ENCODE results near the gene HERPUD1.

Gene HERPUD1

GRCh38 chr16:56941092-56941491 is 9.2 kb downstream of the HERPUD1 start:
- H3K9me3 ChIP-seq (ENCODE audit: low read length): no peaks in the 10 kb centered on the region
- H3K36me3 ChIP-seq (ENCODE audit: insufficient read depth, low read length): peaks cover 91% of the 10 kb centered on the region
- H3K4me3 ChIP-seq (ENCODE audit: low read depth in 1 of 2, low read length in 2 of 2): no peak overlapping the region
- no peak overlapping the region for H3K9ac ChIP-seq (ENCODE audit: low read length)
- H3K27ac ChIP-seq (ENCODE audit: low read depth, low read length): no peak overlapping the region
- no peaks in the 10 kb centered on the region for H3K27me3 ChIP-seq (ENCODE audit: control insufficient read depth in 1 of 2, insufficient read depth in 2 of 2, low read length in 2 of 2)
- H3K4me1 ChIP-seq (ENCODE audit: insufficient read depth, low read length): peaks cover 9% of the 10 kb centered on the region

- Histone ChIP-seq H3K4me3 (ENCODE audit: low read depth in 1 of 2, low read length in 2 of 2) (no peak overlapping the region), H3K27me3 (ENCODE audit: control insufficient read depth in 1 of 2, insufficient read depth in 2 of 2, low read length in 2 of 2) (no peaks in the 10 kb centered on the region), H3K36me3 (ENCODE audit: insufficient read depth, low read length) (peaks cover 87% of the 10 kb centered on the region), H3K27ac (ENCODE audit: low read depth, low read length) (no peak overlapping the region), H3K9me3 (ENCODE audit: low read length) (no peaks in the 10 kb centered on the region), H3K9ac (ENCODE audit: low read length) (no peak overlapping the region), H3K4me1 (ENCODE audit: insufficient read depth, low read length) (peaks cover 4% of the 10 kb centered on the region)
Measured at GRCh38 chr16:56941856-56942331, 10.0 kb downstream of the HERPUD1 start.

GRCh38 chr16:56943761-56944375 is 11.9 kb downstream of the HERPUD1 start:
- Histone ChIP-seq H3K9me3 (ENCODE audit: low read length) (no peaks in the 10 kb centered on the region), H3K4me3 (ENCODE audit: low read depth in 1 of 2, low read length in 2 of 2) (no peak overlapping the region), H3K4me1 (ENCODE audit: insufficient read depth, low read length) (peaks cover under 1% of the 10 kb centered on the region), H3K9ac (ENCODE audit: low read length) (no peak overlapping the region), H3K27ac (ENCODE audit: low read depth, low read length) (no peak overlapping the region), H3K36me3 (ENCODE audit: insufficient read depth, low read length) (peaks cover 68% of the 10 kb centered on the region), H3K27me3 (ENCODE audit: control insufficient read depth in 1 of 2, insufficient read depth in 2 of 2, low read length in 2 of 2) (no peaks in the 10 kb centered on the region)

GRCh38 chr16:56944954-56945839 is 13.3 kb downstream of the HERPUD1 start:
- H3K27ac ChIP-seq (ENCODE audit: low read depth, low read length): no peak overlapping the region
- peaks cover 54% of the 10 kb centered on the region for H3K36me3 ChIP-seq (ENCODE audit: insufficient read depth, low read length)
- no peaks in the 10 kb centered on the region for H3K4me1 ChIP-seq (ENCODE audit: insufficient read depth, low read length)
- H3K9me3 ChIP-seq (ENCODE audit: low read length): no peaks in the 10 kb centered on the region
- no peaks in the 10 kb centered on the region for H3K27me3 ChIP-seq (ENCODE audit: control insufficient read depth in 1 of 2, insufficient read depth in 2 of 2, low read length in 2 of 2)
- no peak overlapping the region for H3K4me3 ChIP-seq (ENCODE audit: low read depth in 1 of 2, low read length in 2 of 2)
- H3K9ac ChIP-seq (ENCODE audit: low read length): no peak overlapping the region

GRCh38 chr16:56945847-56946527 is 14.0 kb downstream of the HERPUD1 start:
- Histone ChIP-seq H3K27ac (ENCODE audit: low read depth, low read length) (no peak overlapping the region), H3K4me1 (ENCODE audit: insufficient read depth, low read length) (no peaks in the 10 kb centered on the region), H3K27me3 (ENCODE audit: control insufficient read depth in 1 of 2, insufficient read depth in 2 of 2, low read length in 2 of 2) (no peaks in the 10 kb centered on the region), H3K9ac (ENCODE audit: low read length) (no peak overlapping the region), H3K36me3 (ENCODE audit: insufficient read depth, low read length) (peaks cover 48% of the 10 kb centered on the region), H3K4me3 (ENCODE audit: low read depth in 1 of 2, low read length in 2 of 2) (no peak overlapping the region), H3K9me3 (ENCODE audit: low read length) (no peaks in the 10 kb centered on the region)

GRCh38 chr16:56946767-56947603 is 15.0 kb downstream of the HERPUD1 start:
- no peaks in the 10 kb centered on the region for H3K27me3 ChIP-seq (ENCODE audit: control insufficient read depth in 1 of 2, insufficient read depth in 2 of 2, low read length in 2 of 2)
- no peak overlapping the region for H3K27ac ChIP-seq (ENCODE audit: low read depth, low read length)
- H3K9ac ChIP-seq (ENCODE audit: low read length): no peak overlapping the region
- H3K4me3 ChIP-seq (ENCODE audit: low read depth in 1 of 2, low read length in 2 of 2): no peak overlapping the region
- H3K36me3 ChIP-seq (ENCODE audit: insufficient read depth, low read length): peaks cover 39% of the 10 kb centered on the region
- no peaks in the 10 kb centered on the region for H3K4me1 ChIP-seq (ENCODE audit: insufficient read depth, low read length)
- no peaks in the 10 kb centered on the region for H3K9me3 ChIP-seq (ENCODE audit: low read length)

- Histone ChIP-seq H3K9ac (ENCODE audit: low read length) (no peak overlapping the region), H3K27ac (ENCODE audit: low read depth, low read length) (no peak overlapping the region), H3K4me3 (ENCODE audit: low read depth in 1 of 2, low read length in 2 of 2) (no peak overlapping the region), H3K27me3 (ENCODE audit: control insufficient read depth in 1 of 2, insufficient read depth in 2 of 2, low read length in 2 of 2) (no peaks in the 10 kb centered on the region), H3K9me3 (ENCODE audit: low read length) (no peaks in the 10 kb centered on the region), H3K36me3 (ENCODE audit: insufficient read depth, low read length) (peaks cover 33% of the 10 kb centered on the region), H3K4me1 (ENCODE audit: insufficient read depth, low read length) (no peaks in the 10 kb centered on the region)
Measured at GRCh38 chr16:56947604-56947995, 15.7 kb downstream of the HERPUD1 start.

- Histone ChIP-seq H3K36me3 (ENCODE audit: insufficient read depth, low read length) (peaks cover 27% of the 10 kb centered on the region), H3K9ac (ENCODE audit: low read length) (no peak overlapping the region), H3K4me3 (ENCODE audit: low read depth in 1 of 2, low read length in 2 of 2) (no peak overlapping the region), H3K9me3 (ENCODE audit: low read length) (no peaks in the 10 kb centered on the region), H3K4me1 (ENCODE audit: insufficient read depth, low read length) (no peaks in the 10 kb centered on the region), H3K27ac (ENCODE audit: low read depth, low read length) (no peak overlapping the region), H3K27me3 (ENCODE audit: control insufficient read depth in 1 of 2, insufficient read depth in 2 of 2, low read length in 2 of 2) (no peaks in the 10 kb centered on the region)
Measured at GRCh38 chr16:56948234-56948633, 16.3 kb downstream of the HERPUD1 start.

GRCh38 chr16:56950051-56950450 is 18.1 kb downstream of the HERPUD1 start:
- H3K36me3 ChIP-seq (ENCODE audit: insufficient read depth, low read length): peaks cover 9% of the 10 kb centered on the region
- H3K4me1 ChIP-seq (ENCODE audit: insufficient read depth, low read length): no peaks in the 10 kb centered on the region
- H3K4me3 ChIP-seq (ENCODE audit: low read depth in 1 of 2, low read length in 2 of 2): no peak overlapping the region
- H3K27ac ChIP-seq (ENCODE audit: low read depth, low read length): no peak overlapping the region
- H3K9ac ChIP-seq (ENCODE audit: low read length): no peak overlapping the region
- H3K9me3 ChIP-seq (ENCODE audit: low read length): no peaks in the 10 kb centered on the region
- H3K27me3 ChIP-seq (ENCODE audit: control insufficient read depth in 1 of 2, insufficient read depth in 2 of 2, low read length in 2 of 2): no peaks in the 10 kb centered on the region

- H3K4me1 ChIP-seq (ENCODE audit: insufficient read depth, low read length): no peaks in the 10 kb centered on the region
- H3K27ac ChIP-seq (ENCODE audit: low read depth, low read length): no peak overlapping the region
- peaks cover 5% of the 10 kb centered on the region for H3K36me3 ChIP-seq (ENCODE audit: insufficient read depth, low read length)
- H3K9me3 ChIP-seq (ENCODE audit: low read length): no peaks in the 10 kb centered on the region
- H3K4me3 ChIP-seq (ENCODE audit: low read depth in 1 of 2, low read length in 2 of 2): no peak overlapping the region
- no peak overlapping the region for H3K9ac ChIP-seq (ENCODE audit: low read length)
- no peaks in the 10 kb centered on the region for H3K27me3 ChIP-seq (ENCODE audit: control insufficient read depth in 1 of 2, insufficient read depth in 2 of 2, low read length in 2 of 2)
Measured at GRCh38 chr16:56950455-56950854, 18.5 kb downstream of the HERPUD1 start.

Measured in muscle layer of colon (tissue), 2 donors.